RWPE1 (cell line): ENCODE results near the gene MRPS6.

ENCODE experiments used
- CTCF ChIA-PET: fragments of 350-600 bp; sonication (Branson Sonifier 250); formaldehyde crosslinking; extraction: SDS; loops from one replicate; lab custom pipeline; 2021; lab: Yijun Ruan, JAX
- POLR2A ChIA-PET: fragments of 400-600 bp; formaldehyde crosslinking; extraction: SDS; loops from one replicate; lab custom pipeline; 2020; ENCODE audit warnings: antibody characterized with exemption; ENCODE audit not compliant: low non-redundant PET; lab: Yijun Ruan, JAX
- DNase-seq: peaks from one replicate; pipeline ENCODE4 v3.0.0; 2012; ENCODE audit warnings: low spot score
- H3K27ac ChIP-seq: fragments of 450-650 bp; 2 replicates; pipeline ENCODE4 v1.5.1; 2017
- CTCF ChIP-seq: fragments of 450-650 bp; conservative IDR thresholded peaks from 2 replicates; pipeline ENCODE4 v1.5.1; 2017; ENCODE audit warnings: low read depth, mild to moderate bottlenecking

The MRPS6 gene

GRCh38 chr21:34180826-34181359 lies 107.5 kb downstream of the MRPS6 start:
- no peak for DNase-seq
- ChIA-PET CTCF (interaction anchor here (0.5 to 1.3 kb wide), 3 partner anchors 21 to 243 kb away, joined by 3 to 4 read pairs (median 3); no protein-coding TSS in a partner anchor), POLR2A (no interaction called here)
- H3K27ac ChIP-seq, result no peak overlapping the region
- no peak for TF ChIP-seq CTCF

GRCh38 chr21:34181431-34182039 lies 108.2 kb downstream of the MRPS6 start:
- no peak for DNase-seq
- no peak overlapping the region for H3K27ac ChIP-seq
- TF ChIP-seq CTCF, result no peak
- CTCF ChIA-PET, result interaction anchor here (0.5 kb wide), 1 partner anchor 35 kb away, joined by 3 read pairs; no protein-coding TSS in a partner anchor
- POLR2A ChIA-PET, result no interaction called here

GRCh38 chr21:34182436-34182835 lies 109.1 kb downstream of the MRPS6 start:
- ChIA-PET CTCF (no interaction called here), POLR2A (no interaction called here)
- H3K27ac ChIP-seq, result no peak overlapping the region
- TF ChIP-seq CTCF, result no peak
- no peak for DNase-seq

GRCh38 chr21:34183331-34183928 lies 110.1 kb downstream of the MRPS6 start:
- POLR2A ChIA-PET, result no interaction called here
- DNase-seq, result no peak
- no peak overlapping the region for H3K27ac ChIP-seq
- CTCF ChIA-PET, result interaction anchor here (0.6 kb wide), 1 partner anchor 24 kb away, joined by 4 read pairs; no protein-coding TSS in a partner anchor
- no peak for TF ChIP-seq CTCF

GRCh38 chr21:34184232-34184631 lies 110.9 kb downstream of the MRPS6 start:
- H3K27ac ChIP-seq, result no peak overlapping the region
- no peak for DNase-seq
- CTCF ChIA-PET, result no interaction called here
- no peak for TF ChIP-seq CTCF
- POLR2A ChIA-PET, result no interaction called here

GRCh38 chr21:34185026-34185750 lies 111.8 kb downstream of the MRPS6 start:
- DNase-seq, result no peak
- POLR2A ChIA-PET, result no interaction called here

More at GRCh38 chr21:34185026-34185750, 111.8 kb downstream of the MRPS6 start:
- no peak for TF ChIP-seq CTCF
- CTCF ChIA-PET, result no interaction called here
- H3K27ac ChIP-seq, result no peak overlapping the region
